Hindlimb muscle (tissue), 1 donor: ENCODE data around the gene FOXRED1. TPM values are rescaled to one million over a fixed set of nuclear protein-coding genes. Genes with fewer than 3 reads are reported as not detected.
"Not testable (repeated sequence)": the region's sequence is repeated elsewhere in the genome, so short reads cannot be mapped to it uniquely, and the experiment has no call there.

Source experiments
- DNase-seq: peaks from one replicate; pipeline ENCODE4 v3.0.0-alpha.2; 2013
- polyA plus RNA-seq: library from polyadenylated mRNA; unstranded; fragments of 120-200 nt; gene quantifications from one replicate; pipeline ENCODE4 v1.2.1, GENCODE V29; 2013; ENCODE audit not compliant: insufficient read length

Gene FOXRED1
- polyA plus RNA-seq: 27.1 TPM

DNA sequence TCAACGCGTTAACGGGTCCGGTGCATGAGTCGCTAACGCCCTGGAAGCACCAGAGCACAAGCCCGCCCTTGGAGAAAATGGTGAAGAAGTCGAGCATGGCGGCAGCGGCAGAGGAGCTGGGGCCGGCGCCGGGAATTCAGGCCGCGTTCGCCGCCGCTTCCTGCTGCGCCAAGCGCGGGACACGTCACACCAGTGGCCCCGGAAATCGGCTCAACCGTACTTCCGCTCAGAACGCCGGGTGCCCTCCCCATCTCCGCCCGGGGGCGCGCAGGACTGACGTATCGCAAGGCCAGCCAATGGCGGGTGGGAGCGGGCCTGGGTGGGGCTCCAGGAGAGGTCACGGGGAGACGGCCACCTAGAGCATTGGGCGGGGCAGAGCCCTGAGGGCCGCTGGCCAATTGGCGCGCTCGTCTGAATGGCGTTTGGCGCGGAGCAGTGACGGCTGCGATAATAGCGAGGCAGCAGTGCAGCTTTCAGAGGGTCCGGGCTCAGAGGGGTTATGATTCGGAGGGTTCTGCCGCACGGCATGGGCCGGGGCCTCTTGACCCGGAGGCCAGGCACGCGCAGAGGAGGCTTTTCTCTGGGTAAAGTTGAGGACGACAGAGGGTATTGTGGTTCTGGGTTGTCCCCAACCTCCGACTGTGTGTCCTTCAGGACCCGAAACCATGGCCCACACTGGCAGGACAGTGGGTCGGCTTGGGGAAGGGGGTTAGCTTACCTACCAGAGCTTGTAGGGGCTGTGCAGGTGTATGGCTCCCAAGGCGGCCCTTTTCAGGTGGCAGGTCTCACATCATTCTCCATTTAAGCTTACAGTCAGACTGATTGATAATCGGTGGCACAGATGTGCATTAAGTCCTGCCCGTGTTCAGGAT is at the start of gene FOXRED1, which contains the start of gene SRPRA:
FOXRED1 (plus strand) TSS at position 447 of the 872 bp plus-strand sequence; CDS start at position 500, 53 bp downstream.
SRPRA (minus strand) TSS at position 188 of the 872 bp plus-strand sequence; CDS start at position 97, 91 bp downstream.
- DNase-seq: peak; percentile 98

DNA sequence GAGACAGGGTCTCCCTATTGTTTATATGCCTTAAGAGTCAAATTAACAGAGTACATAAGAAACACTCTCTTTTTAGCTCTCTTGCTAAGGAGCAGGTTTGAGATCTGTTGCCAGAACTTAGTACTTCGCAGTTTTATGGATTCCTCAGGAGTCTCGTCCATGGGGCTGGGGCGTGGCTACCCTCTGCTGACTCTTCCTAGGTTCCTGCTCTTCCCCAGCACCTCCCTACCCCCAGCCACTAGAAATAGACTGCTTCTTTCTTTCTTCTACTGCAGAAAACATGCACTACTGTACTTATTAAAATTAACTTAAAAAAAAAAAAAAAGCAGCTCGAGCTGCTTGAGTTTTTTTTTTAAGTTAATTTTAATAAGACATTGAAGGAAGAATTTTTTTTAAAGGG is 49.4 kb upstream of the FOXRED1 start:
- no peak for DNase-seq

DNA sequence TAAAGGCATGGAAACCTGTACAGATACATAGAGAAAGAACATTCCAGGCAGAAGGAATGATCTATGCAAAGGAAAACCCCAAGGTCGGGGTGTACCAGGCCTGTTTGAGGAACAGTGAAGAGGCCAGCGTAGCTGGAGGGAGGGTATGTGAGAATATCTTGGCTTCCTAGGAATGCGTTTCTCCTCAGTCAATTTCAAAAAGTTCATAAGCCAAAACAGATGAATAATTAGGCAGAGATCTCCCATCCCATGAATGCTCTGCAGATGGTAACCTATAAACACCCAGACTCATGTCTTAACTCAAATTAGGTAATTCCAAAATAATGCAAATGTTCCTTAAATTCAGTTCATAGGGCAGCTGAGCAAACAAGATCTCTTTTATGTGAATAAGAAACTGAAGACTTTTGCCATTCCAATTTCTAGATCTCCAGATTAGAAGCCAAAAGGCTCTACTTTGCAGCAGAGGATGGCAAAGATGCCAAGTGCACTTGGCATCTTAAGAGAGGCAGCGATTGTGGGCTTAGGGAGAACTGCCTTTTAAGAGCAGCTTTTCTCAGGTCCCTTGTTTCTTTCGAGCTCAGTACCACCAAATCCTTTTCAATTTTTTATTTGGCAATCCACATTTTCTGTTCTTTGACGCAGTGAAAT is 44.2 kb upstream of the FOXRED1 start:
- no peak for DNase-seq

DNA sequence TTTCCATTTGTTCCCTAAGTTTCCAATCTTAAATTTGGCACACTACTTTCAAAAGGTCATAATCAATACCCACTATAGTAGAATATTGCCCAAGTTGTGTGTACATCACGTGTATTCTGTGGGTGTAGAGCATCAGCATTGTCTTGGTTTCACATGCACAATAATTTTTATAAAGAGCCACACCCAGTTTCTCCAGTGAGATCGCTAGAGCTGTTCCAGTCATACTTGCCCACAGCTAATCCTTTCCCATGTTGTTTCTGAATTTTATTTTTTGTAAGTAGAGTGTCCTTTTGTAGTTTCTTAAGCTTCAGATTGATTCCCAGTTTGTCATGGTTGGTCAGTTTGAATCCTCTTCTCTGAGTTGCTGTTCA is 43.7 kb upstream of the FOXRED1 start:
- no peak for DNase-seq

DNA sequence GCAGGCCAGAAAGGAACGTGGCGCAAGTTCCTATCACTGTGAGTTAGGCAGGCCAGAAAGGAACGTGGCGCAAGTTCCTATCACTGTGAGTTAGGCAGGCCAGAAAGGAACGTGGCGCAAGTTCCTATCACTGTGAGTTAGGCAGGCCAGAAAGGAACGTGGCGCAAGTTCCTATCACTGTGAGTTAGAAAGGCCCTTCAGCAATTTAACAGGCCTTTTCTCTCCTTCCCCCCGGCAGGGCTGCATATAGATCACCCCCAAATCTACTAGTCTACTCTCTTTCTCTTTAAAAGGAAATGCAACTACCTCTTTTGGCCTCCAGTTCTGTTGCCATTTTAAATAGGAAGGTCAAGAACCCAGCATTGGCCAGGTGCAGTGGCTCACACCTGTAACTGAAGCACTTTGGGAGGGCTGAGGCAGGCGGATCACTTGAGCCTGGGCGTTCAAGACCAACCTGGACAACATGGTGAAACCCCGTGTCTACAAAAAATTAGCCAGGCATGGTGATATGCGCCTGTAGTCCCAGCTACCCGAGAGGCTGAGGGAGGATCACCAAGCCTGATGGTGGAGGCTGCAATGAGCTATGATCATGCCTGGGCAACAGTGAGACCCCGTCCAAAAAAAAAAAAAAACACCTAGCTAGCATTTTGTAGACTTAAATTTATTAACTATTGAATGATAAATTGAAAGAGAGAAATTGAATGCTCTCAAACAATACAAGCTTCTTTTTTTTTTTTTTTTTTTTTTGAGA is 42.4 kb upstream of the FOXRED1 start:
- no peak for DNase-seq

DNA sequence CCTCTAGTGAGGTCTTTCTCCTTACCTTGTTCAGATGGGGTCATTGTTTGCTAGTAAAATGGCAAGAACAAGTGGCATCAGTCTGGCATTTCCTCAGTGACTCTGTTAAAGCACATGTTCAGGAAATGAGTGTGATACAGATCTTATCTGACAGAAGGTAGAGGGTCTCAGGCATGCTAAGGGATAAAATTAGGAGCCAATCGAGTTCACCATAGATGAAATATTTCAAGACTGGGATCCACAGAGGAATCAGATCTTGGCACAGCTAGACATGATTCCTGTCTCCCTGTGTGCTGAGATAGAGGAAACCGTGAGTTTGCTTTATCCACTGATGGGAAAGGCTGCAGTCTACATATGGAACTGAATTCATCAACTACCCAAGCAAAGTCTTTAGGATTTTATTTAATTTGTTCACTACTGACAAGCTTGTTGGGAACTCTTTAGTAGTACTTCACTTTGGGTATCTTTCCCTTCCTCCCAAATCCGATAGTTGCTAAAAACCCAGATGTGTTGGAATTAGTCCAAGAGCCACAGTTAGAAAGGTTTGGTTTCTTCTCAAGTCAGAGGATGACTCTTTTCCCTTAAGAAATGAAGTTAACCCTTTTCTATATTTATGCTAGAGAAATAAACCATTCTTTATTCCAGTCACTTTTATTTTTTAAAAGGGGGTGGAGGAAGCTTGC is 39.0 kb upstream of the FOXRED1 start:
- DNase-seq: peak; percentile 27

DNA sequence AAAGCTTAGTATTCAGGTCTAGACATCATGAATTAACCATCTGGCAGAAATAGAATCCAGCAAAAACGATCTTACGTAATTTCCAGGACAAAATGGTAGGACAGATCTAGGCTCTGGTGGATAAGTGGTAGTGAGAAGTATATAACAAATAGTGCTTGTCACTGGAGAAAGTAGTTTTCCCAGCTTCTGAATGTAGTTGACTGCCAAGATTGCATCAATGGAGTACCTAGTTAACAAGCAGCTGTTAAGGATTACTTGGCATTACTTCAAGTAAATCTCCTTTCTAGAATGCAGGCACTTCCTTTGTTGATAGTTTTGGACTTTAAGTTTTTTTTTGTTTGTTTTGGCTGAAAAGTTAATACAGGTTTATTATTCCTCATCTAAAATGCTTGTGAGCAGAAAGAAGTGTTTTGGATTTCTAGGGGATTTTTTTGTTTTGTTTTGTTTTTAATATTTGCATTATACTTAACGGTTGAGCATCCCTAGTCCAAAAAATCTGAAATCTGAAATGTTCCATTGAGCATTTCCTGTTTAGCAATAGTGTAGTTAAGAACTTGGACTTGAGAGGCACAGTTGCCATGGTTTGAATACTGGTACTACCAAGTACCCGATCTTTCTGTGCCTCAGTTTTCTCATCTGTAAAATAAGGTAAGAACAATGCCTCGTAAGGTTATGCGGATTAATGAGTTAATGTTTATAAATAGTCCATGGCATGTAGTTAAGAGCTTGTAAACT is 37.1 kb upstream of the FOXRED1 start:
- DNase-seq: no peak

DNA sequence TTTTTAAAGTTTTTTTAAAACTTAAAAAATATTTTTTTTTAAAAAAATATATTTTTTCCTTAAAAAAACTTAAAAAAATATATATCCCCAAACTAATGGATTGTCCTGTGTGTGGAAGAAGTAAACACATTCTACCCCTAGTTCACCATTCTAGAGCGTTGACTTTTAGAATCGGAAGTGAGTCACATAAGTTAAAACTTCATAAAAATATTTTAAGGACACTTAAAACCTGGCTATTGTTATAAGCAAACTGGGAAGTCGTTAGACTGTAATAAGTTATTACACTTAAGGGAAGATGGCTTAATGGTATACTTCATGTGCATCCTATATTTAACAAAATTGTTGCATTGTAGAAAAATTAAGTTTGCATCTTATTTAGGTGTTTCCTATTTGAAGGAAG is 36.3 kb upstream of the FOXRED1 start:
- DNase-seq: no peak

DNA sequence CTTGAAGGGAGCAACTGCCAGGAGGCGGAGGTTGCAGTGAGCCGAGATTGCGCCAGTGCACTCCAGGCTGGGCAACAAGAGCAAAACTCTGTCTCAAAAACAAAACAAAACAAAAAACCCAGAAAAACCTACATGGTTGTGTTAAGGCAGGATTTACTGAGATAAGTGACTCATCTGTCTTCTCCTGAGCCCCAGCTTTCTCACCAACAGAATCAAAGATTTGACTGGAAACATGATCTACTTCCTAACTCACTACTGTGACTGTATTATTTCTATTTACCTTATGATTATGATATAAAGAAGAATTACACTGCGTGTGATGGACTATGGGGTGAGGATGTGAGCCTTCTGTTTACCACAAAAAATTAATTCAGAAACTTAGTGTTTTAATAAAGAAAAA is 35.6 kb upstream of the FOXRED1 start:
- DNase-seq: no peak

DNA sequence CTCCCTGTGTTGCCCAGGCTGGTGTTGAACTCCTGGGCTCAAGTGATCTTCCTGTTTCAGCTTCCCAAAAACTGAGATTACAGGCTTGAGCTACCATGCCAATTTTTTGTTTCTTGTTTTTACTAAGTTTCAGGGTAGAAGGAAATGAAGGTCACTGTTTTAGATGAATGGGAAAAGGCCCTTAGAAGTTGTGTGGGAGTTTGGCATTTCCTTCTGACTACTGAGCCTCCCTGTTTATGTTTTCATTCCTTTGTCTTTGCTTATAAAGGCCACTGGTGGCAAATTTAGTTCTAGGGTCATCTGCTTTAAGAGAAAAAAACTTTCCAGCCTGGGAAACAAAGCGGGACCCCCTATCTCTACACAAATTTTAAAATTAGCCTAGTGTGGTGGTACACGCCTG is 22.3 kb upstream of the FOXRED1 start:
- no peak for DNase-seq

DNA sequence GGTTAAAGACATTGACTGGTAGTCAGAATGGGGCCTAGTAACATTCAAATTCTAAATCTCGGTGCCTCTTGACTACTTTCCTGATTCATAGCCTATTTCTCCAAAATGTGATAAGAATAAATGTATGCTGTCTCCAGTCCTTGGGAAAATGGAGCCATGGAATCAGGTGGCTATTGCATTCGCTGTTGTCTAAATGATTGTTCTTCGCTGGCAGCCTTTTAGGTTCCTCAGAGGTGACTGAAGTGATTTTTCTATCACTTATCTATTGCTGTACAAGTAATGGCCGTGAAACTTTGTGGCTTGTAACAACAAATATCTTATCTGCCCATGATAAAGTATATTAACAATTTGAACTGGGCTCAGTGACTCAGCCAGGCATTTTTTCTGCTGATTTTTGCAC is 15.7 kb upstream of the FOXRED1 start:
- no peak for DNase-seq

DNA sequence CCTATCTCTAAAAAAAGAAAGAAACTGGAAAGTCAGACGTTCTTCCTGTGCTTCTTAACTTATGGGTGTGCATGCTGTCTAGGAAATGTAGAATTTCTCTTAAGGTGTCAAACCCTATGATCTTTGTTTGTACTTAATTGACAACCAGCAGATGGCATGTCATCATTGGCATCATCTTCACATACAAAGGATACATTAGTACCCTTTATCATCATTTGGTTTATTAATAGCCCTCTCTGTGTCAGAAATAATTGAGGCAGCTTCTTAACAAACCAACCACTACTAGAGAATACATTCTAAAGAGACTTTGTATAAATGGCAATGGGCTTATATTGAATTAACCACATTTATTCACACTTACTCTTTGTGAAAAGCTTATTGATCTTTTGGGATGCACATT is 14.1 kb upstream of the FOXRED1 start:
- no peak for DNase-seq

DNA sequence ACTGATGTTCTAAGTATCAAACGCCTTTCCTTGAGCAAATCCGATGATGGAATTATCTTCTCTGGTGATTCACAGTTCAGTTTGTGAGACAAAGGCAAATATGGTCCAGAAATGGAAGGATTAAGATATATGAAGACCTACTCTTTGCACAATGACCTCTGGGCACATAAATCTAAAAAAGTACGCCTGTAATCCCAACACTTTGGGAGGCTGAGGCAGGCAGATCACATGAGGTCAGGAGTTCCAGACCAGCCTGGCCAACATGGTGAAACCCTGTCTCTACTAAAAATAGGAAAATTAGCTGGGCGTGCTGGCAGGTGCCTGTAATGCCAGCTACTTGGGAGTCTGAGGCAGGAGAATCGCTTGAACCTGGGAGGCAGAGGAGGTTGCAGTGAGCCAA is 13.4 kb upstream of the FOXRED1 start:
- DNase-seq: not testable (repeated sequence)

DNA sequence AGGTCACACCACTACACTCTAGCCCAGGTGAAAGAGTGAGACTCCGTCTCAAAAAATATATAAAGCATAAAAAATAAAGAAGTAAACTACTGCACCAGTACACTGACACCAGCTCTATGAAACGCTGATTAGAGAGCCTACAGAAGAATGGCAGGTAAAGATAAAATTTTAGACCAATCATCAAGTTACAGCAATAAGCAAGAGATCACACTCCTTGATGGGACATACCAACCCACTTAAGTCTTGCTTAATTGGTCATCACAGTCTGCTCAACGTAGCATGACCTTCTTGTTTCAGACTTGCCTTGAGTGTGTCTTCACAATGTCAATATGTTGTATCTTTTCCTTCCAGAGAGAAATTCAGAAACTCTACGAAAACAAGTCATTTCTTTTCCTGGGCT is 12.7 kb upstream of the FOXRED1 start:
- DNase-seq: no peak

DNA sequence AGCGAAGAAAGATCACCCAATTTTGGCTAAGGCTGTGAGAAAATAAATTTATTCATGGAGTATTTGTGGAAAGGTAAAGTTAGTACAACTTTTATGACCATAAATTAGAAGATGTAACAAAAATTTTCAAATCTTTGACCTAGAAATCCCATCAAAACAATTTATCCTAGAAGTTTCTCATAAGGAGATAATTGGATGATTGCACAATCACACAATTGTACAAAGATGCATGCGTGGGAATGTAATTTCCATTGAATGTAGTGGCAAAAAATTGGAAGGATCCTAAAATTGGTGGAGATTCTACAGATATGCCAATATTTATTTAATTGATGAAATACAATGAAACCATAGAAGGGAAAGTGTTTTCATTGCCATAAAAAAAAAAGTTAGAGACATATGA is 11.8 kb upstream of the FOXRED1 start:
- DNase-seq: no peak

DNA sequence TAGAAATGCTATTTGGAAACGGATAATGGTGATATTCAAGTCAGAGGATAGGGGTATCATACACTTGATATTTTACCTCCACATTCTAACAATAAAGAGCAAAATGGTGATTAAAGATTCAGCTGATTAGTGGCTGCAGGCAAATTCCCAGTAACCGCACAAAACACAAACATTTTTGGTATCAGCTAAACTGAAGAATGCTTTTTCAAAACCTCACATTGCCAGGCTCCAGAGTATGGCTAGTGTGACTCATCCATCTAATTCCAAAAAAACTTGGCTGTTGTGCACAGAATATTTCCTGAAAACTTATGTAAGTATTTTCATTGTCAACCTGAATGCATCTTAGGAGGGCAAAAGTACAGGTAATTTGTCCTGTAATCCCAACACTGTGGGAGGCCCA is 11.2 kb upstream of the FOXRED1 start:
- no peak for DNase-seq

DNA sequence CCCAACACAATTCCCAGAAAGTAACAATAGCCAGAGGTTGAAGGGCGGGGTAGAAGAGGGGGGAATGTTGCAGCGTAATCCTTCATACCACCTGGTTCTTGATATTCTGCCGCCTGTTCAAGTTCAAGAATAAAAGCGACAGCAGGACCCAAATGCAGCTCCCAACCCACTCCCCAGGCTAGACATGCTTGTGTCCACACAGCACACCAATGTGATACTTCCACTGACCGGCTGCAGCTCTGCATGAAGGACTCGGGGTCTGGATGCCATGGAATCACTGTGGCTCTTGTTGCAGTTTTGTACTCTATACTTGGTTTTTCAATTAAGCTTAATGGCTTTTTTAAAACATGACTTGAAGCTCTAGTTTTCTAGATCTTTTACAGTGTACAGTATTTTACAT is 6.7 kb upstream of the FOXRED1 start:
- DNase-seq: no peak

DNA sequence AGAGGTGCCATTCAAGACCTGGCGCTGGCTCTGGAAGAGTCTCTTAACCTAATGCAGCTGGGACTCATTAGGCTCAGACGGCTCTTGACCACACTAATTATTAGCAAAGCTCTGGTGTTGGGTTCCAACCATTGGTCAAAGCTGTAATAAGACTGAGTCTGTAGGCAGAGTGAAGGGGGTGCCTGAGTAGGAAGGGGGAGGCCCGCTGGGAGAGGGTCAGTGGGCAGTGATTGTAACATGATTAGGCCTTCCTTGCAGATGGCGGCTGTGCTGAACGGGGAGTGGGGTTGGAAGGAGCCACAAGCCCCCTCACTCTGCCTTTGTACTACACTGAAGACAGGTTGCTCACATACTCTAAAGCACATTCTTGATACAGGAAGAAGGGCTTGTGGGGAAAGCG is 5.5 kb upstream of the FOXRED1 start:
- no peak for DNase-seq

DNA sequence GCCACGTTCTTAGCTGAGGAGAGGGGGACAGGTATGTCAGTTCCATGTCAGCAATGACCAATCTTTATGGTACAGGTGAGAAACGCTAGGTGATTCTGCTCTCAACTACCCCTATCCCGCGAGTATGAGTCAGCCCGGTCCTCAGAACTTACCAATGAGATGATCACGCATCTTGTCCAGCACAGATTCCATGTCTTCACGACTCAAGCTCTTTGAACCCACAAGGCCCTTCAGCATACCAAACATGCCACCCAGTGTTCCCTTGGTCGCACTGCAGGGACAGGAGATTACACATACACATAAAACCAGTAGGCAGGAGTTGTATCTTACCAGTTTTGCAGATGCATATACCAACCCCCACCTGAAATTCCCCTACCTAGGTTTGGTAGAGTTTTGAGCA is 3.1 kb upstream of the FOXRED1 start:
- no peak for DNase-seq

DNA sequence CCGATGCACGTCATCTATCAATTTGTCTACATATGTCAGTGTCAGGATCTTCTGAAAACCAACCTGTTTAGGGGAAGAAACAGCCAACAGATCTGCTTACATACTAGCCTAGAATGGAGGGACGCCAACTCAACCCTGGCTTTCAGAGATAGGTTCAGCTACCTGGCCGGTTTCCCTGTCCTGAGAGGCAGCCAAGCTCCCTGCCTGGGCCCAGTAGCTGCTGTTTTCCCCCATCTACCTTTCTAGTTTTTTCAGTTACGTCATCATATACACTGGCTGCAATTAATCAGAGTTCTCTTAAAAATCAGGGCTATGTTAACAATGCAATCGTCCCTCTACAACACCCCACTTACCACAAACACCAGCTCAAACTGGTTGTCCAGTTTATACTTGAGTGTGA is 1.3 kb upstream of the FOXRED1 start:
- no peak for DNase-seq

DNA sequence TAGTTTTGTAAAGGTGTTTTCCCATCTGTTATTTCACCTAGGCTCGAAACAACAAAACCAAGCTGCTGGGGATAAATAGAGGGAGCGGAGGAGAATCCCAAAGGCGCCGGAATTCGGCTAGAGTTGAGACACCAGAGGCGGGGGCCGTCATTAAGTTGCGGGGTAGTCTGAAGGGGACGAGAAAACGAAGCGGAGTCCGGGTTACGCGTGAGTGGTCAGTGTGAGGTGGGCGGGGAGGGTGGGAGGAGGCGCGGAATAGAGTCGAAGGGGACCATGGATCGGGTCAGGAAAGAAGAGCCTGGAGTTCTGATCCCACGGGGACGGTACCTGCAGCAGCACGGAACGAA is 620 bp upstream of the FOXRED1 start:
- DNase-seq: no peak

DNA sequence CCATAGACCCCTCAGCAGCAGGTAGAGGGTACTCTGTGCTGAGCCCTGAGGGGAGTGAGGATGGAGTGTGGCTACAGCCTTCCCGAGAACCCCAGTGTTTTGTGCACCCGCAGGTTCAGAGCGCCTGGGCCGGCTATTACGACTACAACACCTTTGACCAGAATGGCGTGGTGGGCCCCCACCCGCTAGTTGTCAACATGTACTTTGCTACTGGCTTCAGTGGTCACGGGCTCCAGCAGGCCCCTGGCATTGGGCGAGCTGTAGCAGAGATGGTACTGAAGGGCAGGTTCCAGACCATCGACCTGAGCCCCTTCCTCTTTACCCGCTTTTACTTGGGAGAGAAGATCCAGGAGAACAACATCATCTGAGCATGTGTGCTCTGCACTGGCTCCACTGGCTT is 8.4 kb downstream of the FOXRED1 start:
- no peak for DNase-seq
